GM18502 (cell line): Measurements from ENCODE around the gene COL17A1.

Source experiments
- ATAC-seq: cut with Tn5 transposase; IDR thresholded peaks from one replicate; pipeline ENCODE4 v1.9.1; 2021; ENCODE audit warnings: mild to moderate bottlenecking; ENCODE audit not compliant: unreplicated experiment, poor library complexity

COL17A1 gene

DNA sequence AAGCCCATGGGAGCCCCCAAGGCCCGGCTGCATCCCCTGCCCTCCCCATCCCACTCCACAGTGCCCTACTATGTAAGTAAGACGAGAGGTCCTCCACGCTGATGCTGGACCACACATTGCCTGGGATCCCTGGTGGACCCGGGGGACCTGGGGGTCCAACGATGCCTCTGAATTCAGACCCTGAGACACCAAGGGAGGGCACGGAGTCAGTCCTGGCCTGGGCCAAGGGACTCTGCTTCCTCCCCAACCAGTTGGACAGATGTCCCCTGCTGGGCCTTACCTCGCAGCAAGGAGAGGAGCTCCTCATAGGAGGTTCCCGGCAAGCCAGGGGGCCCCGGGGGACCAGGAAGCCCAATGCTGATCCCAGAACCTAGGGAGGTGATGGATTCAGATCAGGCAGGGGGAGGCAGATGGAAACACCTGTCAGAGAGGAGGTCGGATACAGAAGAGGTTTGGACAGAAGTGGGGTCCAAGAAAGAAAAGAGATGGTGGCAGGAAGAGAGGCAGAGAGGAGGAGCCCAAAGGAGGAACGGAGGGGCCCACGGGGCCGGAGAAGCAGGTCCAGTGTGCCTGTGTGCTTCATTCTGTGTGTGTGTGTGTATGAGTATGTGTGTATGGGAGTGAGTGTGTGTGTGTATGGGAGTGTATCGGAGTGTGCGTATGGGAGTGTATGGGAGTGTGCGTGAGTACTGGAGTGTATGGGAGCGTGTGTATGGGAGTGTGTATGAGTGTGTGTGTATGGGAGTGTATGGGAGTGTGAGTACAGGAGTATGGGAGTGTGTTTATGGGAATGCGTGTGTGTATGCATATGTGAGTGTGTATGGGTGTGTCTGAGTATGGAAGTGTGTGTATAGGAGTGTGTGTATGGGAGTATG is 50.2 kb downstream of the COL17A1 start:
- ATAC-seq: no peak

- ATAC-seq: no peak
Observed at GRCh38 chr10:104034401-104035193, 51.1 kb downstream of the COL17A1 start.

GRCh38 chr10:104033966-104034365 is 51.7 kb downstream of the COL17A1 start:
- no peak for ATAC-seq

DNA sequence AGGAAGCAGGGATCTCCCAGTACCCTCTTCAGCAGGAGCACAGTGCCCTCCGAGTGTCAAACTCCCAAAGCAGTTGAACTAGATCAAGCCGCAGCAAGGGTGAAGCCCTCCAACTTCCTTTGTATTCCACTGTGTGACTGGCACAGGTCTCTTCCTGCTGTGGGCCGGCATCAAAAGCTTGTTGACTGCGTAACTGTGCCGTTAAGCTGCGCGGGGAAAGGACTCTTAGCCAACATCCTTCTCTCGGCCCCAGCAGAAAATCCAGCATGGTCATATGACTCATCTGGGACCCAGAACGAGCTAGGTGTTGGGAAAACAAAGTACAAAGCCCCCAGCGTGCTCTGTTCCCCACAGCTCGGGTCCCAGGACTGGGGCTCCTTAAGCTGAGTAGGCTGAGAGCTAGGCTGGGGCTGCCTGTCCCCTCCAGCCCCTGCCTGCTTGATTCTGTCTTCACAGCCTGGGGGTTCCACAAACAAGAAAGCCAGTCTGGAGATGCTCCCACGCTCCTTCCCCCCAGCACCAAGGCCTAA is 52.2 kb downstream of the COL17A1 start:
- ATAC-seq: no peak

DNA sequence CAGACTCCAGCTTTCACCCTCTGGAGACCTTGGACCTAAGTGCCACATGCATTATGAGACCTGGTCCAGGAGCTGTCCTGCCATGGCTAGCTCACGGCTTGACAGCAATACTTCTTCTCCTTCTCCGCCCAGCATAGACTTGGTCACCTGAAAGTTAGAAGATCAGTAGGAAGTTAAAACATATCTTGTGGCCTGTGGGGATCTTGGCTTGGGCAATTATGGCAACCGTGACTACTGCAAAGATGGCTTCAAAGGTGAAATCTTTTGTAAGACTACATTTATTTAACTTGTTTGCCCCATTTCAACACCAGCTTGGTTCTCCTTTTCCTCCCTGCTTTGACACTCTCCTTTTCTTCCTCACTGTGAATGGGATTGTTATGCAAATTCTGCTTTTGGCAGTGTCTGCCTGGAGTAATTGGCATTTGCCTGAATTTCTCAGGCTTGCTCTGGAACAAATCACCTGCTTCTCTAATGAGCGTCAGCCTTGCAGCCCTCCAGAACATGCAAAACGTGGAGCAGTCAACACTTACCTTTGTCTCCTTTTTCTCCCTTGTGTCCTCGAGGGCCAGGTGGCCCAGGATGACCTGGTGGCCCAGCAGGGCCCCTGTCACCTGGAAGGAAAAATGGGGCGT is 53.4 kb downstream of the COL17A1 start:
- no peak for ATAC-seq

GRCh38 chr10:104031631-104032030 is 54.0 kb downstream of the COL17A1 start:
- ATAC-seq: no peak

DNA sequence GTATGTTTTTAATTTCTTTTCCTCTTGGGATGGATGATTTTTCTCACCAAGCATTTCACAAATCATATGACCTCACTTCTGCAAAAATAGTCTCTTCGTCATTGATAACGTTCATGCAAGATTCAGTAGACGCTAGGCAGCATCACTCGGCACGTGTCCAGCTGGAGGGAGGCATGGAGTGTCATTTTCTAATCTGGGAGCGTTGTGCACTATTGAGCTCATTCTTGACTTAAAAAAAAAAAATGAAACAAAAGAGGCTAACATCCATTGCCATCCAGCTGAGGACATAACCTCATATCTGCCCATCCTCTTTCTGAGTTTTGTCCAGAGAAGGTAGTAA is 56.2 kb downstream of the COL17A1 start:
- no peak for ATAC-seq

GRCh38 chr10:104028823-104029520 is 56.7 kb downstream of the COL17A1 start:
- no peak for ATAC-seq

GRCh38 chr10:104028146-104028545 is 57.5 kb downstream of the COL17A1 start:
- ATAC-seq: no peak

GRCh38 chr10:104026762-104027161 is 58.9 kb downstream of the COL17A1 start:
- ATAC-seq: no peak

DNA sequence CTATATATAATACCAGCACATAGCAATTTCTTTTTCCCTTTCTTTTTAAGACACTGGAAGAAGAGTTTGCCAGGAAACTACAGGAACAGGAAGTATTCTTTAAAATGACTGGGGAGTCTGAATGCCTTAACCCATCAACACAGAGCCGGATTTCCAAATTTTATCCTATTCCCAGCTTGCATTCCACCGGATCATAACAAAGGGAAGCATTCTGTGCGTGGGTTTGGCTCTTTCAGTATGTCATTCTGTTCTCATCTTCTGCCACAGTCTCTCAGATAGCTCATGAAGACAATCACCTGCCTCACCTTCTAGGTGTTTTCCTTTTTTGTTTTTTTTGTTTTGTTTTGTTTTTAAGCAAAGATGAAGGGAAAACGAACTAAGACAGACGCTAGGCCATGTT is 60.2 kb downstream of the COL17A1 start:
- no peak for ATAC-seq

DNA sequence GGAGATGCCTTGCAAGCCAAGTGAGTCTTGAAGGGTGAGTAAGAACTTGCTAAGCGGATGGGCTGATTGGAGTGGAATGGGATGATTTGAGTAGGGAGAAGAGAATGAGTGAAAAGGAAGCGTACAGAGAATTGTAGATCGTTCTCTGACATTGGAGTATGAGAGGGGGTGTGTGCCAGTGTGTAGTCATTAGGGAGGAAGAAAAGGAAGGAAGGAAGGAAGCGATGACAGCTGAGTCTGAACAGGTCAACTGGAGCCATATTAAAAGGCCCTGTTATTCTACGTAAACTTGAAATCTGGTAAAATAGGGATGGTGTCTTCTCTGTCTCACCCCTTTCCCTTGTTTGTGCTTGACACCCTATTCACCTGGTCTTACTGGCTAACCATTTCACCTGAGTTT is 63.7 kb downstream of the COL17A1 start:
- ATAC-seq: no peak

GRCh38 chr10:104021246-104021645 is 64.4 kb downstream of the COL17A1 start:
- ATAC-seq: no peak

DNA sequence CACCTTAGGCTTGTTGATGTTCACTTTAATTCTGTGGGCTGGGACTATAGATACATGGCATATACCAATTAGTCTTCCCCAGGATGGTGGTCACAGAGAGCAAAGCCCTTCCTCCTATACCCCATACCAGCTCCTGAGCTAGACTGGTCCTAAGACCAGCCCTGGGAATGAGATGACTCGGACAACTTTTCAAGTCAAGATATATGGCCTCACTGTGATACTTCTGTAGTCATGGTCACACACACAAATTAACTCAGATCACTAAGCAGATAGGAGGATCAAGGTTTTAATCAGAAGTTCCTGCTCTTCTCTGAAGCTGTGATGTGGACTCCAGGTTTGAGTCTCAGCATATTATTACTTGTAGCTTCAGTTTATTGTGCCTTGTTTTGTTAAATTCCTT is 65.7 kb downstream of the COL17A1 start:
- no peak for ATAC-seq

DNA sequence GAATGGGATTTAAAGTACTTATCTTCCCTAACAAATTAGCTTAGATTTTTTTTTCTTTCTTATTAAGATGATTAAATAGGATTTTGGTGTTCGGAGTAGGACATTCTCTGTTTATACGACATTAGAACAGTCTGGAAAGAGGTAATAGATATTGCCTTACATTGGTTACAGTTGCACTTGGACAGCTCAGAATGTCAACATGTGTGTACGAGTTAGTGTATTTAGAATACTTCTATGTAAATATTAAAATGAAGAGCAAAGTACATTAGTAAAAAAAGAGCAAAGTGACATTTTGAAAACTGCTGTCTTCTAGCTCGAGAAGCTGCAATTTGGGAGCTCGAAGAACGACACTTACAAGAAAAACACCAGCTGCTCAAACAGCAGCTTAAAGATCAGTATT is 67.2 kb downstream of the COL17A1 start:
- ATAC-seq: no peak

DNA sequence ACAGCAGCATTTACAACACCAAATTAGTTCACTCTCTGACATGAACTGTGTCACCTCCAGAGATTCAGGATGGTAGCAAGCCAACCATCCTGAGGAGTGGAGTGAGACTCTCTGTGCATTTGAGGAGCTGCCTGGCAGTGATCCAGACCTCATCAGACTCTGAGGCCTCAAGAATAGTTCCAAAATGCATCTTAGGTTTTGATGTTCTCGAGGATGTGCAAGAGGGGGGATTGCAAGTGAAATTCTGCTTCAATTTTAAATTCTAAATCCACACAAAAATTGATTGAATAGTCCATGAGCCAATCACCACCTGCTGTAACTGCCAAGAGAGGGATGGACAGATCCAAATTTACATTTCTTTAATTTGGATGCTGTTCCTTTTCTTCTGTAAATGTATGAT is 69.0 kb downstream of the COL17A1 start:
- no peak for ATAC-seq

DNA sequence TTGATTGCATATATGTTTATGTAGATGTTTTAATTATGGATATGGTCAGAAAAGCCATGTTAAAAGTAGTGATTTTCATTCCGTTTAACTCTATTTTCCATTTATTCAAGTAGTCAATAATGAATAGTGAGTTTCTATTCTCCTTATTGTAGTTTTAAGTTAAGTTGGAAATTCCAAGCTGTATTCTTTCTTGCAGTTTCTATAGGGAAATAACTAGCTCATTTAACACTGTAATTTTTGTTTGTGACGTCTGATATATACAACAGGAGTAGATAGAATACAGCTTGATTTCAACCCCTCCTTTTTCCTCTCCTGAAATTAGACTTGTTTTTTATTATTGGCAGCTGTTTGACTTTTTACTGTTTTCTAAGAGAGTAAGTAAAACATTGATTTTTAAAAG is 71.5 kb downstream of the COL17A1 start:
- no peak for ATAC-seq

DNA sequence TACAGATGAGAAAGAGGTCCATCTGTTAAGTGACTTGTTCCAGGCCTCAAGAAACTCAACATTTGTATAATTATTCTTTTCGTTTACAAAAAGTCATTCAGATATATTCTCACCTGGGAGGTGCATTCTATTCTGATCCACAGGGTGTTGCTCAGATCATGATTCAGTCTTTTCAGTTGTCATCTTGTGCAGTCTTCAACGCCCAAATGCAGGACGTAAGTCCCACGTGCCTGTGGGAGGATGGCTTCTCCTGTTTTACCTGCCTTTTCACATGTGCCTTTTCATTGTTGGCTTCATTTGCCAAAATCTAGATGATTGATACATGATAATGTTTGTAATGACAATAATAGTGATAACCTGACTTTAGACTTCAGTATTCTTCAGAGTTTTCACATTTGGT is 72.2 kb downstream of the COL17A1 start:
- ATAC-seq: no peak

GRCh38 chr10:104011904-104012303 is 73.8 kb downstream of the COL17A1 start:
- ATAC-seq: no peak

DNA sequence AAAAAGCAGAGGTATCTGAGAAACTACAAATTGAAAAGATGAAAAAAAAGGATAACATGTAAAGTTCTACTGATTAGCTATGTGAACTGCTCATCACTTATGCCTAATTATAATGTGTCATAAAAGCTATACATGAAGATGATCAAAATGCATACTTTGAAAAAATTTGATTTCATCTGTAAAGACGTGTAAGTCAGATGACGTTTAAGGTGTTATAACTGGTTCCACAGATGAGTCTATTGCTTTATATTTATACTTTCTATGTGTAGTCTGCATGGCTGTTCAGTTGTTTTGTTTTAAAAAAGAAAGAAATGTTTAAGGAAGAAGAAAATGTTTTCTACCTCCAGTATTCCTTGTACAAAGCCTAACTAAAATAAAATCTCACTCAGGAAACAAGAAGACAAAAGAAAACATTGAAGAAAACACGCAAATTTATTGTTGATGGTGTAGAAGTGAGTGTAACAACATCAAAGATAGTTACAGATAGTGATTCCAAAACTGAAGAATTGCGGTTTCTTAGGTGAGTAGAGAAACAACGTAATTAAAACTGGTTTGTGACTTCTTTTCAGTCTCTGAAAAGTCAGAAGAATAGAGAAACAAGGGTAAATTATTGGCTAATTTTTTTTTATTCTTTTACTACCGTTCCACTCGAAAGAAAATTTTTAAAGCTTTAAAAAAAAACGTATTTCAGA is 80.4 kb downstream of the COL17A1 start:
- no peak for ATAC-seq
